Measurements from ENCODE around the gene LAMC3. TPM values are rescaled to one million over a fixed set of nuclear protein-coding genes. Genes with fewer than 3 reads are reported as not detected.

The LAMC3 gene
- polyA plus RNA-seq, 6 donors from 2014 or later = 0.17 TPM; not detected in 5

DNA sequence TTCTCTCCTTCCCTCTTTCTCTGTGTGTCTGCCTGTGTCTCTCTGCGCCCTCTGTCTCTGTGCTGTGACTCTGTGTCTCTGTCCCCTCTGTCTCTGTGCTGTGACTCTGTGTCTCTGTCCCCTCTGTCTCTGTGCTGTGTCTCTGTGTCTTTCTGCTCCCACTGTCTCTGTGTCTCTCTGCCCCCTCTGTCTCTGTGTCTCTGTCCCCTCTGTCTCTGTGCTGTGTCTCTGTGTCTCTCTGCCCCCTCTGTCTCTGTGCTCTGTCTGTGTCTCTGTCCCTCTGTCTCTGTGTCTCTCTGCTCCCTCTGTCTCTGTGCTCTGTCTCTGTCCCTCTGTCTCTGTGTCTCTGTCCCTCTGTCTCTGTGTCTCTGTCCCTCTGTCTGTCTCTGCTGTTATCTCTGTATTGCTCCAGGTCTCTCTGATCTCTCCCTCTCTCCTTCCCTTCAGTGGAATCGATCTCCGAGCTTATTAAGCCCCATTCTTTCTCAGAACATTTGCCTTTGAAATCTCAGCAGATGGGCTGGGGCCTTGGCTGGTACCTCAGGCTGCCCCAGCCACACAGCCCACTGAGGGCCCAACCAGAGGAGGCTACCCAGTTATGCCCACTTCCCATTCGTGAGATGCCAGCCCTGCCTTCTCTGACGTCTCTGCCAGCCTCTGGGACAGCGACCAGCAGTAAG lies 36.6 kb upstream of the LAMC3 start:
- H3K4me1 Mint-ChIP-seq = peaks cover 0 to 12% (median 0%) of the 10 kb centered on the region in 3 donors
- H3K27ac Mint-ChIP-seq = no peak overlapping the region
- no peaks in the 10 kb centered on the region for H3K9me3 Mint-ChIP-seq
- peak overlapping the region in 1 of 8 donors; percentile 31 for H3K4me3 Mint-ChIP-seq
- ATAC-seq (ENCODE audit: low read depth in 2 of 2) (no peak), DNase-seq (no peak)
- peaks cover 0 to 8% of the 10 kb centered on the region in 2 donors for H3K36me3 Mint-ChIP-seq
- H3K27me3 Mint-ChIP-seq = peaks cover 15 to 41% (median 36%) of the 10 kb centered on the region in 3 donors

DNA sequence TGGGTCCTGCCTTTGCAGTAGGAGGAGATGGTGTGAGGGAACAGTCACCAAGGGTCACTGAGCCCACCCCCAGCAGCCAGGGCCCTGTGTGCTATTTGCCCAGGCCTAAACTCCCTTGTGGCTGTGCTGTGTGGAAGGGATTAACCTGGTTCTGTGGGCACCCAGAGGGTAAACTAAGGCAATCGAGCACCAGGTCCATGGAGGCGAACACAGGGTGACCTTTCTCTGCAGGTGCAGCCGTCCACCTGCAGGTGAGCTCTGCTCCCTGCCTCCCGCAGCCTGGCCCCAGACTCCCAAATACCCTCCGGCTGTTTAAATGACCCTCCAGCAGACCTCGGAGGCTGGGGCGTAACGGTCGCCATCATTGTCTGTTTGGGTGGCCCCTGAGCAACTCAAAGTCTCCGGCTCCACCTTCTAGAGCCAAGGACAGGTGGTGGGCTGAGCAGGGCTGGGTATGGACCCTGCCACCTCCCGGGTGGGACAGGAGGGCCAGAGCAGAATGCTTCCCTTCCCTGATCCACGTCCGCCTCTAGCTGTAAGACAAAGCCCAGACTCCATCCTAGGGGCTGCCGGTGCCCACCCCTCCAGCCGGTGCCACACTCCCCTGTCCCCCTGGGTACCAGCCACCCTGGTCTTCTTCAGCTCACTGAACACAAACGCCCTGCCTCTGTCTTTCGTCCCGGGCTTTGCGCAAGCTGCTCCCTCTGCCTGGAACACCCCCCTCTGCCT lies 35.9 kb upstream of the LAMC3 start:
- ATAC-seq (ENCODE audit: low read depth in 2 of 2) = no peak
- no peak for DNase-seq
- H3K4me1 Mint-ChIP-seq = peaks cover 0 to 12% (median 0%) of the 10 kb centered on the region in 3 donors
- no peak overlapping the region for H3K4me3 Mint-ChIP-seq
- H3K36me3 Mint-ChIP-seq = peaks cover 0 to 8% of the 10 kb centered on the region in 2 donors
- H3K27me3 Mint-ChIP-seq = peaks cover 15 to 44% (median 36%) of the 10 kb centered on the region in 3 donors
- no peaks in the 10 kb centered on the region for H3K9me3 Mint-ChIP-seq
- H3K27ac Mint-ChIP-seq = peak overlapping the region in 2 of 6 donors; percentile 32 to 57

DNA sequence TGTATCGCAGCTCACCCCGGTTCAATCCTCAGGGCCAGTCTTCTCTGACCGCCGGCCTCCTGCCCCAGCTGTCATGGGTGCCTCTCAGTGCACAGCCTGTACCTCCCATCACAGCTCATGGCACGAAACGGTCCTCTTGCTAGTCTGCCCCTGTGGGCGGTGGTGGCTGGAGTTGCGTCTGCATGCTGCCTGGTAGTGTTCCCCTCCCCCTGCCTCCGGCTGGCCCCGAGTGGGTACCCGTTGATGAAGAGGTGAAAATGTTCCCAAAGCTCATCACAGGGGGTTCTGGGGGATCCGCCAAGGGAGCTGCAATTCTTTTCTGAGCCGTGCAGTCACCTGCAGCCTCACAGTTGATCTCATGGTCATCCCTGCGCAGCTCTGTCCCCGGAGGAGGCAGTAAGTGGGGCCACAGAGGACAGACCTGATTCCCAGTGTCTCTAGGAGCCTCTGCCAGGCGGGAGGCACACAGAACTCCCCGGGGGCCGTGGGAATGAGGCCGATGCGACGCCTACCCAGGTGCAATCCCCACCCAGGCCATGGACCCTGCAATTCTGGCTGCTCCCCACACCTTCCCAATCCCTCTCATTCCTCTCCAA lies 35.2 kb upstream of the LAMC3 start:
- Mint-ChIP-seq H3K27me3 (peaks cover 15 to 44% (median 36%) of the 10 kb centered on the region in 3 donors), H3K4me3 (no peak overlapping the region), H3K36me3 (peaks cover 0 to 8% of the 10 kb centered on the region in 2 donors), H3K9me3 (no peaks in the 10 kb centered on the region), H3K4me1 (peaks cover 0 to 12% (median 0%) of the 10 kb centered on the region in 3 donors), H3K27ac (peak overlapping the region in 2 of 6 donors; percentile 32 to 57)
- DNase-seq (no peak), ATAC-seq (ENCODE audit: low read depth in 2 of 2) (no peak)

DNA sequence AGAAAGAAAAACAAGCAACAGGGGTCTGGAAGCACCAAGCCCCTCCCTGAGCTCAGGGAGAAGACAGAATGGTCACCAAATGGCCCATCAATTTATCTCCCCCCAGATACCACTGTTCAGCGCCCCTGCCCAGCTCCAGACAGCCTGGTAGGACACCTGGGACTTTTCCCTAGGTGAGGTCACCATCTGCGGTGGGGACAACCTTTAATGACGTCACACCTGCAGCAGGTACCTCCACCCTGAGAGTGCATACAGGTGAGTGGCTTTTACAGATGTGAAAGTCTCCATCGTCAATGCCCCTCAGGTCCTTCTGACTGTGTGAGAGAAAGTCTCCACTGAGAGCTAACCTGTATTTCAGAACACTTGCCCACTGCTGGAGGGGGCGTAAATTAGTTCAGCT lies 34.3 kb upstream of the LAMC3 start:
- ATAC-seq (ENCODE audit: low read depth in 2 of 2) (no peak), DNase-seq (no peak)
- Mint-ChIP-seq H3K4me1 (peaks cover 0 to 12% (median 0%) of the 10 kb centered on the region in 3 donors), H3K9me3 (no peaks in the 10 kb centered on the region), H3K27me3 (peaks cover 15 to 49% (median 36%) of the 10 kb centered on the region in 3 donors), H3K27ac (no peak overlapping the region), H3K4me3 (no peak overlapping the region), H3K36me3 (peaks cover 0 to 8% of the 10 kb centered on the region in 2 donors)

DNA sequence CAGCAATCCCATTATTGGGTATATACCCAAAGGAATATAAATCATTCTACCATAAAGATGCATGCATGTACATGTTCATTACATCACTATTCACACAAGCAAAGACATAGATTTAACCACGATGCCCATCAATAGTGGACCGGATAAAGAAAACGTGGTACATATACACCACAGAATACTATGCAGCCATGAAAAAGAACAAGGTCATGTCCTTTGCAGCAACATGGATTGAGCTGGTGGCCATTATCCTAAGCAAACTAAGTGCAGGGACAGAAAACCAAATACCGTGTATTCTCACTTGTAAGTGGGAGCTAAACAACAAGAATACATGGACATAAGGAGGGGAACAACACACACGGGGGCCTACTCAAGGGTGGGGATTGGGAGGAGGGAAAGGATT lies 33.8 kb upstream of the LAMC3 start:
- no peak overlapping the region for H3K27ac Mint-ChIP-seq
- DNase-seq = no peak
- H3K27me3 Mint-ChIP-seq = peaks cover 16 to 49% (median 36%) of the 10 kb centered on the region in 3 donors
- no peak overlapping the region for H3K4me3 Mint-ChIP-seq
- H3K36me3 Mint-ChIP-seq = peaks cover 0 to 8% of the 10 kb centered on the region in 2 donors
- ATAC-seq (ENCODE audit: low read depth in 2 of 2) = no peak
- peaks cover 0 to 12% (median 0%) of the 10 kb centered on the region in 3 donors for H3K4me1 Mint-ChIP-seq
- no peaks in the 10 kb centered on the region for H3K9me3 Mint-ChIP-seq

DNA sequence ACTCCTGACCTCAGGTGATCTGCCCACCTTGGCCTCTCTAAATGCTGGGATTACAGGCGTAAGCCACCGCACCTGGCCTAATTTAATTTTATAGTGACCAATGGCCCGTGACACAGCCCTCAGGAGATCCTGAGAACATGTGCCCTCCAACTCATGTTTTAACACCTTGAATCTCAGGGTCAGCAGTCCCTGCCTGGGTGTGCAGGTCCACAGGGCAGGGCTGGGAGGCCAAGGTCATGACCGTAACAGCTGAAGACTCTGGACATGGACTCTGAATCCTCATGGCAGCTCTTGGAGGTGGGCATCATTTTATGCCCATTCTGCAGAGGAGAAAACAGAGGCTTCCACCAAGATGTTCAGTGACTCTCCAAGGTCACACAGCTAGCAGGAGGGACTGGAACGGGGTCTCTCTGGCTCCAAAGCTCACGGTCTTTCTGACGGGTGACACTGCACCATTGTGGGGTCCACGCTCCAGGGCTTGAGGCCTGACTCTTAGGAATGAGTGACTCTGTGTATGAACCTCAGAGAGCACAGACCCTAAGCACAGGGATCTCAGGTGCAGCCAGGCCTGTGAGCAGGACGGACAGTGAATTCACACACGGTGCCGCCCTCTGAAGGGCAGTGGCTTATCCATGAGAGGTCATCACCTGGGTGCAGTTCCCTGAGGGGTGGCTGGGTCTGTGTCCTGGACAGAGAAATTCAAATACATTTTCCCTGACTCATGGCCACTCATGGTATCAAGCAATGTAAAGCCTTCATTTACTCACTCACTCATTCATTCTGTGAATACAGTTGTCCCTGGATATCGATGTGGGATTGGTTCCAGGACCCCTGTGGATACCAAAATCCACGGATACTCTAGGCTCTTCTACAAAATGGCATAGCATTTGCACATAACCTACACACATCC lies 32.8 kb upstream of the LAMC3 start:
- H3K9me3 Mint-ChIP-seq = no peaks in the 10 kb centered on the region
- H3K27ac Mint-ChIP-seq = peak overlapping the region in 1 of 6 donors; percentile 40
- H3K4me1 Mint-ChIP-seq = peaks cover 0 to 12% (median 0%) of the 10 kb centered on the region in 3 donors
- H3K36me3 Mint-ChIP-seq = peaks cover 0 to 8% of the 10 kb centered on the region in 2 donors
- DNase-seq = no peak
- no peak overlapping the region for H3K4me3 Mint-ChIP-seq
- peaks cover 18 to 44% (median 27%) of the 10 kb centered on the region in 3 donors for H3K27me3 Mint-ChIP-seq
- ATAC-seq (ENCODE audit: low read depth in 2 of 2) = no peak

DNA sequence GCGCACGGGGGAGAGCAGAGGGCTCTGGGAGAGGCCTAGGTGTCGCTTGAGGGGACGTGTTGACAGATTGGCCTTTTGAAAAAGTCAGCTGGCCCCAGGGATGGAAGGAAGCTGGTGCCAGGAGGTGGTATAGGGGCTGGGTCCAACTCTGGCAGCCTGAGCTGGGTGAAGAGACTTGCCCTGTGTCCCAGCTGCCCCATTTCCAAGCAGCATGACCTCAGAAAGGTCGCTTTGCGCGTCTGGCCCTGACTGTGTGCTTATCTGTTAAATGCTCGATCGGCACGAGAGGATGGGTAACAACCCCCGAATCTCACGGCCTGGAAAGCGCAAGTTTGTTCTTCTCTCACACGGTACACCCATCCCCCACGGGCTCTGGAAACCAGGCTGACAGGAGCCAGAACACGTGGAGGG lies 31.2 kb upstream of the LAMC3 start:
- Mint-ChIP-seq H3K9me3 (no peaks in the 10 kb centered on the region), H3K27ac (peak overlapping the region in 1 of 6 donors; percentile 82), H3K4me3 (no peak overlapping the region), H3K27me3 (peaks cover 8 to 29% (median 11%) of the 10 kb centered on the region in 3 donors), H3K4me1 (no peaks in the 10 kb centered on the region), H3K36me3 (no peaks in the 10 kb centered on the region)
- DNase-seq = no peak
- ATAC-seq (ENCODE audit: low read depth in 2 of 2) = no peak

DNA sequence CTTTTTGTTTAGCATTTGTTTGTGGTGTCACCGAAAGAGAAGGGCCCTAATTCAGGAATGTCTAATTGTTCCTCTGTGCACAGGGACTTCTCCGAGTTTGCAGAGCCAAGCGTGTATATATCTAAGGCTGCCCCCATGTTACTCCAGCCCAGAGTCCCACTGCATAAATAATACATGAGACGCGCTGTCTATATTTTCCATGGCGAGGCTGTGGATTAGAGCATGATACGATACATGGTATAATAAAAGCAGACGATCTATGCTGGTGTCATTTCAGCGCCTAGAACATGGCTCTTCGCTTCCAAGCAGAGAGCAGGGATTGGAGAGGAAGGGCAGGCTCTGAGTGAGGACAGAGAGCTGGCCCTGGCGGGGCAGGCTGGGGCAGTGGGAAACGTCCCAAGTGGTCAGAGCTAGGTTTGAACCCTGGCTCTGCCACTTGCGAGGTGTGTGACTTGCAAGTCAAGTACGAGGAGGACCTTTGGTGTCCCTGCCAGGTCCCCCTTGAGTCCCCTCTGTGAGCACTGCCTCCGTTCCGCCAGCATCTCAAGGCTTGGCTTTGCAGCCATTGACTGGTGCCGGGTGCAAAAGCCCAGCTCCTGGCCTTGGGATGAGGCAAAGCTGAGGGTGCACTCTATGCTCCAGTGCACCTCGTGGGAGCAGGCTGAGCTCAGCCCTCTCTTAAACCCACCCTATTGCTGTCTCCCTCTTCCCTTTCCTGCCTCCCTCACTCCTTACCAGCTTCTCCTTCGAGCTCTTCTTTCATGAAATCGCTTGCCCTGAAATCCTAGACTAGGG lies 29.2 kb upstream of the LAMC3 start:
- no peak for ATAC-seq (ENCODE audit: low read depth in 2 of 2)
- Mint-ChIP-seq H3K36me3 (no peaks in the 10 kb centered on the region), H3K9me3 (no peaks in the 10 kb centered on the region), H3K27me3 (peaks cover 0 to 16% (median 8%) of the 10 kb centered on the region in 3 donors), H3K4me1 (no peaks in the 10 kb centered on the region), H3K27ac (no peak overlapping the region), H3K4me3 (no peak overlapping the region)
- no peak for DNase-seq

DNA sequence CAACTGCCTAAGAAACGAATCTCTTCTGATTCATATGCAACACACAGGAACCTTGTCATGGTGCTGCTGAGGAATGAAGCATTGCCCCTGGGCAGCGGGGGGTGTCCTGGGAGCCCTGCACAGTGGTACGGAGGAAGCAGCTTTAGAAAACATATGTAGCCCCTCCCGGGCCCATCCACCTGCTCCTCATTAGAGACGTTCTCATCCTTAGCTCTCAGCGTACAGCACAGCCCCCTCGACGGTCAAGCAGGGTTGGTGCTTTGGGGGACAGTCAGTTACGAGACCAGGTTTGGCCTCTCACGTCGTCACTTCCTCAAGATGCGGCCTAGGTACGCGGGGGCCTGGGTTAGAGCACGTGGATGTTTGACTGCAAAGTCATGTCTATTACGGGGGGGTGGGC lies 28.4 kb upstream of the LAMC3 start:
- no peak overlapping the region for H3K4me3 Mint-ChIP-seq
- ATAC-seq (ENCODE audit: low read depth in 2 of 2) (no peak), DNase-seq (no peak)
- H3K36me3 Mint-ChIP-seq = no peaks in the 10 kb centered on the region
- no peaks in the 10 kb centered on the region for H3K4me1 Mint-ChIP-seq
- H3K27me3 Mint-ChIP-seq = peaks cover 0 to 16% (median 4%) of the 10 kb centered on the region in 3 donors
- H3K27ac Mint-ChIP-seq = no peak overlapping the region
- no peaks in the 10 kb centered on the region for H3K9me3 Mint-ChIP-seq

DNA sequence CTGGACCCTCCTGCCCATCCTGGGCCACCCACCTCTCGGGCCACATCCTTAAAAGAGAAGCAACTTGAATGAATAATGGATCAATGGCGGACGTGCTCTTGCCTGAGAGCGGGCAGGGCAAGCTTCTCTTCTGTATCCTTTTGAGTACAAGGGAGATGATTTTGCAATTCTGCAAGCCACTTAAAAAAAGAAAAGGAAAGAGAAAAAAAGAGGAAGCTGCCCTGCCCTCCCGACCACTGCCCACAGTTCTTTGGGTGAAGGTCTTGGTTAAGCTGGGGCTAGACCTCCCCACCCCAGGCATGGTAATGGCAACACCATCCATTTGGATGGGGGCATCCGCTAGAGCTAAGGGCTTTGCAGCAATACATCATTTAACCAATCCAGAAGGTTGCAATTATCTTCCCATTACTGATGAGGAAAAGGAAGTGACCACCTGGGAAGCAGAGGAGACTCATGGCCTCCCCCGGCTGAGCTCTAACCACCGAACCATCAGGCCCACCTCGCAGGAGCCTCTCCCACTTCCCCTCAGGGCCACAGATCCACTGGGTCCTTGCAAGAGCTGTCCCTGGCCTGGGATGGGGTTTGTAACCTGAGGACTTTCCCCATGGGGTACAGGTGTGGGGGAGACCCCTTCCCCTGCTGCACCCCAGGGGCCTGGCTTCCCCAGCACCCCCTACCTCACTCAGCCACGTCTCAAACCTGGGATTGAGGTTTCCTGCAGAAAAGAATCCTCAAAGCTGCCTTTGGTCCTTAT lies 27.8 kb upstream of the LAMC3 start:
- no peak overlapping the region for H3K4me3 Mint-ChIP-seq
- H3K36me3 Mint-ChIP-seq = no peaks in the 10 kb centered on the region
- no peak for ATAC-seq (ENCODE audit: low read depth in 2 of 2)

DNA sequence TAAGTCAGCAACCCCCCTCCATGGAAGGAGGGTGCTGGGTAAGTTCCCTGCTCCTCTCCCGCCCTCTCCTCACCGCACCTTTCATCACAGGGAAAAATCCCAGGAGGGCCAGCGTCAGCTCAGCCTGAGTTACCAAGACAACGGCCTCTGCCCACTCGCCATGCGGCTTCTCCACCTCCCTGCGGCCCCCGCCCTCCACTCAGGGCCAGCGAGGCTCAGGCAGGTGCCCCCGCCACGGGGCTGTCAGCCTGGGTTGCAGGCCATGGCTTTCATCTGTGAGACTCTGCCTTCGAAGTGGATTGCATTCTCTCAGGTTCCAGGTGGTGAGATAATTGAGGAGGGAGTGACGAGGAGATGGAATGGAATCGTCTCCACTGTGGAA lies 27.2 kb upstream of the LAMC3 start:
- DNase-seq (no peak), ATAC-seq (ENCODE audit: low read depth in 2 of 2) (no peak)
- H3K4me1 Mint-ChIP-seq = no peaks in the 10 kb centered on the region
- H3K27ac Mint-ChIP-seq = no peak overlapping the region
- no peaks in the 10 kb centered on the region for H3K9me3 Mint-ChIP-seq
- no peak overlapping the region for H3K4me3 Mint-ChIP-seq
- H3K36me3 Mint-ChIP-seq = no peaks in the 10 kb centered on the region
- H3K27me3 Mint-ChIP-seq = peaks cover 0 to 14% (median 4%) of the 10 kb centered on the region in 3 donors

More for the DNA sequence above, 27.8 kb upstream of the LAMC3 start:
- Mint-ChIP-seq H3K27ac (no peak overlapping the region), H3K9me3 (no peaks in the 10 kb centered on the region), H3K27me3 (peaks cover 0 to 16% (median 4%) of the 10 kb centered on the region in 3 donors), H3K4me1 (no peaks in the 10 kb centered on the region)
- no peak for DNase-seq
